Motor neuron (in vitro differentiated cells): Measurements from ENCODE around the gene POLR2A. TPM values are rescaled to one million over a fixed set of nuclear protein-coding genes. Genes with fewer than 3 reads are reported as not detected.
"Not testable (repeated sequence)": the region's sequence is repeated elsewhere in the genome, so short reads cannot be mapped to it uniquely, and the experiment has no call there.

Experiments
- ATAC-seq, 8 experiments: fragments of 200-7000 bp; cut with Tn5 transposase; replicated peaks in 6 of 8; 2 replicates each; pipeline ENCODE4 v1.8.0; 2021; ENCODE audit warnings: mild to moderate bottlenecking in 8 of 8, moderate library complexity in 8 of 8
- H3K27ac ChIP-seq, 2 donors: fragments of 250-450 bp; sonication (Bioruptor Pico); 2 replicates each; pipeline ENCODE4 v1.9.0; 2021; ENCODE audit warnings: antibody characterized with exemption in 2 of 2, mild to moderate bottlenecking in 2 of 2, moderate library complexity in 1 of 2
- H3K4me1 ChIP-seq, 2 donors: fragments of 250-450 bp; sonication (Bioruptor Pico); replicated peaks in 1 of 2; 2 replicates each; pipeline ENCODE4 v1.6.1; 2021; ENCODE audit warnings: antibody characterized with exemption in 2 of 2, mild to moderate bottlenecking in 2 of 2, moderate library complexity in 1 of 2
- H3K4me3 ChIP-seq, 5 donors: fragments of 250-450 bp; sonication (Bioruptor Pico); 2 replicates each; pipeline ENCODE4 v1.9.0; 2021; ENCODE audit warnings: antibody characterized with exemption in 5 of 5, mild to moderate bottlenecking in 5 of 5, moderate library complexity in 4 of 5
- WGBS, 10 experiments: fragments of 450-650 bp; shearing (Covaris generic); methylation state at CpG; one replicate each; pipeline ENCODE4 v1.0.0; 2022; 5-methylcytosine and 5-hydroxymethylcytosine counted together
- in situ Hi-C, 9 experiments: fragments of 400-800 bp; cut with MboI; loops; one replicate each; pipeline ENCODE4 v1.15.0; 2021; ENCODE audit warnings: low sequenced_read_pairs in 9 of 9, low pct_unique_long_range_greater_than_20kb in 2 of 9; ENCODE audit not compliant: unreplicated experiment in 9 of 9
- total RNA-seq, 8 experiments: library from RNA; unstranded; fragments of 300-600 nt; gene quantifications; 2 replicates each; pipeline versions ENCODE4 v1.2.3 to v1.2.4, GENCODE V29; 2022

POLR2A gene
- total RNA-seq, 8 experiments from 2014 or later, result 26.0 to 137 (median 43.8) TPM

- Histone ChIP-seq H3K4me3 (no peak overlapping the region), H3K4me1 (peaks cover 7 to 11% of the 10 kb centered on the region in 2 donors), H3K27ac (no peak overlapping the region)
- ATAC-seq, result peak in 2 of 8 experiments; percentile 8 to 10
- in situ Hi-C loops, result no loop called here
- WGBS, 10 experiments, result 80 to 100% (median 100%) methylated on average over 1 to 3 of the region's 33 CpGs; no CpG with 5 or more reads in 5 of the 10 experiments
Observed at GRCh38 chr17:7465597-7466275, 18.4 kb upstream of the POLR2A start.

- Histone ChIP-seq H3K27ac (no peak overlapping the region), H3K4me1 (peaks cover 7 to 11% of the 10 kb centered on the region in 2 donors), H3K4me3 (no peak overlapping the region)
- WGBS, 10 experiments, result no CpG with 5 or more reads among the region's 9 CpGs
- no peak for ATAC-seq
- in situ Hi-C loops, result no loop called here
Observed at GRCh38 chr17:7466318-7466638, 17.9 kb upstream of the POLR2A start.

DNA sequence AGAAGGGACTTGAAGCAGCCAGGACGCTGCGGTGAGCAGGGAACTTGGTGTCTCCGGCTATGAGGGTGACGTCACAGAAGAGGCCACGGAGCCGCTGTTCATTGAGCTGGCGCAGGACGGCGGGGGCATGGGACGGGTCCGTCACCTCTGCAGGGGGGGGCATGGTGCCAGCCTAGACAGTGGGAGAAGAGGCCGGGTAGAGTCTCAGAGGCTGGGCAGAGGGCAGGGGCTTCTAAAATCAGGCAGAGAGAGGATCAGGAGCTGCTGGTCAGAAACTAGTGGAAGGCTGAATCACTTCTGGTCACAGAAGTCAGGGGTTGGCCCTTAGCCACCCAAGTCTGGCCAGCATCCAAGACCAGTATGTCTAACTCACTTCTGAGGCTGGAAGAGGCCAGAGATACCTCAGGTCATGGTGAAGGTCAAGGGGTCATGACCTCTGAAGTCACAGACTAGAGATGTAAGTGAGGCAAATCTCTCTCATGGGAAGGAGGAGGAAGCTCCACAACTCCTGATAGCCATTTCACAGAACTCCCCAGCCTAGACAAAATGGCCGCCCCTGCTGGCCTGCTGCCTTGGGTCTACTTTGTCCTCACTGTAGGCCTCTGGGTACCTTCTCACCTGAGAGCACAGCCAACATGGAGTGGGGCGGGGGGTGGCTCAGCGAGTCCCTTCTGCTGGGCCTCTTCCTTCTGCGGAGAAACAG, 17.4 kb upstream of the POLR2A start:
- peak overlapping the region in 1 of 2 donors; percentile 36 for H3K27ac ChIP-seq
- H3K4me1 ChIP-seq, result peaks cover 7 to 11% of the 10 kb centered on the region in 2 donors
- in situ Hi-C loops, result no loop called here
- H3K4me3 ChIP-seq, result no peak overlapping the region
- ATAC-seq, result peak in 1 of 8 experiments; percentile 38
- 60 to 100% (median 84%) methylated on average over 1 to 5 of the region's 16 CpGs; no CpG with 5 or more reads in 4 of the 10 experiments for WGBS, 10 experiments

DNA sequence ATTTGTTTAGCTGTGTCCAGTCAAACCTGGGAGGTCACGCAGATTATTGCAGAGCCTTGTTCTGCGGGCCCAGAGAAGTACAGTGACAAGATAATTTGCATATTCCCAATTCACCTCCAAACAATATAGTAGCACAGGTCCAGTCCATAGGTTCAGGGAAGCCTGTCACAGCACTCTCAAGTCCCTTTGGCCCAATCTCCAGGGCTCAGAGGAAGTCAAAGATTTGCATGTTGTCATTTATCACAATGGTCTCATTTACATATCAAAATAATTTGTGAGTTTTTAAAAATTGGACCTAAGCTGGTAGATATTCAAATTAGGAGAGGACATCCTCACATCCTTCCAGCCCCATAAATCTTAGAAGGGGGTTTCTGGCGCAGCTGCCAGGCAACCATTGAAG, 16.7 kb upstream of the POLR2A start:
- Histone ChIP-seq H3K27ac (no peak overlapping the region), H3K4me1 (peaks cover 7 to 11% of the 10 kb centered on the region in 2 donors), H3K4me3 (no peak overlapping the region)
- WGBS, 10 experiments, result 44 to 100% (median 81%) methylated on average over 1 to 3 of the region's 3 CpGs; no CpG with 5 or more reads in 4 of the 10 experiments
- no peak for ATAC-seq
- in situ Hi-C loops, result no loop called here

GRCh38 chr17:7468290-7468689, 15.9 kb upstream of the POLR2A start:
- Histone ChIP-seq H3K4me1 (peaks cover 7 to 11% of the 10 kb centered on the region in 2 donors), H3K27ac (no peak overlapping the region), H3K4me3 (no peak overlapping the region)
- 85 to 100% (median 93%) methylated on average over 2 to 7 of the region's 11 CpGs; no CpG with 5 or more reads in 3 of the 10 experiments for WGBS, 10 experiments
- in situ Hi-C loops, result no loop called here
- no peak for ATAC-seq

DNA sequence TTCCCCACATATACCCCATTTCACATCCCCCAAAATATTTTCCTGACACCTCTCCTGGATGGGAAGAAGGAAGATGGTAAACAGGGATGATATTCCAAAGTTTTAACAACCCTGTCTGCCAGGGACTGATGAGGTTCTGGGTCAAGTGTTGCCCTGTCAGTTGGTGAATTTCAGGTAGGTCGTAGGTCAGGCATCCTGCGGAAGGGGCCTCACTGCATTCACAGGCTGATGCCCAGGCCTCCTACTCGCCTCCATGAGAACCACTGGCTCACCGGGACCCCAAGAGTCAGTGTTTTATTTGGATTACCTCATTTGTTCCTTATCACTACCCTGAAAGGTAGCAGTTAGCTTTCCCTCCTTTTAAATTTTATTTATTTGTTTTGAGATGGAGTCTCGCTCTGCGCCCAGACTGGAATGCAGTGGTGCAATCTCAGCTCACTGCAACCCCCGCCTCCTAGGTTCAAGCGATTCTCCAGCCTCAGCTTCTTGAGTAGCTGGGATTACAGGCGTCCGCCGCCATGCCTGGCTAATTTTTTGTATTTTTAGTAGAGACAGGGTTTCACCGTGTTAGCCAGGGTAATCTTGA, 15.3 kb upstream of the POLR2A start:
- WGBS, 10 experiments, result 81 to 100% (median 93%) methylated on average over 1 to 9 of the region's 12 CpGs; no CpG with 5 or more reads in 4 of the 10 experiments
- Histone ChIP-seq H3K27ac (no peak overlapping the region), H3K4me1 (peaks cover 7 to 11% of the 10 kb centered on the region in 2 donors), H3K4me3 (no peak overlapping the region)
- ATAC-seq, result no peak
- in situ Hi-C loops, result no loop called here

DNA sequence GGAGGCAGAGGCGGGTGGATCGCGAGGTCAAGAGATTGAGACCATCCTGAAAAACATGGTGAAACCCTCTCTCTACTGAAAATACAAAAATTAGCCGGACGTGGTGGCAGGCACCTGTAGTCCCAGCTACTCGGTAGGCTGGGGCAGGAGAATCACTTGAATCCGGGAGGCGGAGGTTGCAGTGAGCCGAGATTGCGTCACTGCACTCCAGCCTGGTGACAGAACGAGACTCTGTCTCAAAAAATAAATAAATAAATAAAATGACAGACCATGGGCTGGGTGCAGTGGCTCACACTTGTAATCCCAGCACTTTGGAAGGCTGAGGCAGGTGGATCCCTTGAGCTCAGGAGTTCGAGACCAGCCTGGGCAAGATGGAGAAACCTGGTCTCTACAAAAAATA, 14.3 kb upstream of the POLR2A start:
- H3K27ac ChIP-seq, ATAC-seq, in situ Hi-C loops: not testable (repeated sequence)

DNA sequence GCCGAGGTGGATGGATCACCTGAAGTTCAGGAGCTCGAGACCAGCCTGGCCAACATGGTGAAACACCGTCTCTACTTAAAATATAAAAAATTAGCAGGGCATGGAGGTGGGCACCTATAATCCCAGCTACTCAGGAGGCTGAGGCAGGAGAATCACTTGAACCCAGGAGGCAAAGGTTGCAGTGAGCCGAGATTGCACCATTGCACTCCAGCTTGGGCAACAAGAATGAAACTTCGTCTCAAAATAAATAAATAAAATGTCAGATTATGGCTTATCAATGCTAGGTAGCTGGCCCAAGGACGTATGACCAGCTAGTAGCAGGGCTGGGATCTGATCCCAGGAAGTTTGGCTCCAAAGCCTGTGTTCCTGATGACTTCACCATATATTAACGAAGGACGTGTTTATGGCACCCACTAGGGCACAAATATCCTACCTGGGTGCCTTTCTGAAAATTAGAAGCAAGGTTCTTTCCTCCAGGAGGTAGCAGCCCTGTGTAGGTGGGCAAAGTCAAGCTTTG, 13.7 kb upstream of the POLR2A start:
- ATAC-seq, H3K4me3 ChIP-seq, H3K27ac ChIP-seq, in situ Hi-C loops: not testable (repeated sequence)
- peaks cover 7 to 11% of the 10 kb centered on the region in 2 donors for H3K4me1 ChIP-seq
- WGBS, 10 experiments, result 66 to 100% (median 90%) methylated on average over 1 to 8 of the region's 8 CpGs; no CpG with 5 or more reads in 1 of the 10 experiments

More for the DNA sequence above, 14.3 kb upstream of the POLR2A start:
- peaks cover 7 to 11% of the 10 kb centered on the region in 2 donors for H3K4me1 ChIP-seq
- H3K4me3 ChIP-seq, result not testable (repeated sequence)
- 89 to 100% (median 98%) methylated on average over 1 to 12 of the region's 12 CpGs; no CpG with 5 or more reads in 2 of the 10 experiments for WGBS, 10 experiments

- in situ Hi-C loops, result no loop called here
- Histone ChIP-seq H3K27ac (no peak overlapping the region), H3K4me3 (no peak overlapping the region), H3K4me1 (peaks cover 7 to 11% of the 10 kb centered on the region in 2 donors)
- WGBS, 10 experiments, result 83 to 100% (median 83%) methylated on average over 1 to 2 of the region's 2 CpGs; no CpG with 5 or more reads in 7 of the 10 experiments
- ATAC-seq, result no peak
Observed at GRCh38 chr17:7471729-7472128, 12.4 kb upstream of the POLR2A start.

DNA sequence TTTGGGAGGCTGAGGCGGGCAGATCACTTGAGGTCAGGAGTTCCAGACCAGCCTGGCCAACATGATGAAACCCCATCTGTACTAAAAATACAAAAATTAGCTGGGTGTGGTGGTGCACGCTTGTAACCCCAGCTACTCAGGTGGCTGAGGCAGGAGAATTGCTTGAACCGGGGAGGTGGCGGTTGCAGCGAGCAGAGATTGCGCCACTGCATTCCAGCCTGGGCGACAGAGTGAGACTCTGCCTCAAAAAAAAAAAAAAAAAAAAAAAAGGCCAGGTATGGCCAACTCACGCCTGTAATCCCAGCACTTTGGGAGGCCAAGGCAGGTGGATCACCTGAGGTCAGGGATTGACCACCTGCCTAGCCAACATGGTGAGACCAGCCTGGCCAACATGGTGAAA, 9.4 kb upstream of the POLR2A start:
- ATAC-seq, in situ Hi-C loops, H3K27ac ChIP-seq, H3K4me3 ChIP-seq: not testable (repeated sequence)
- H3K4me1 ChIP-seq, result peaks cover 5 to 12% of the 10 kb centered on the region in 2 donors
- 79 to 100% (median 100%) methylated on average over 1 to 5 of the region's 8 CpGs; no CpG with 5 or more reads in 4 of the 10 experiments for WGBS, 10 experiments

DNA sequence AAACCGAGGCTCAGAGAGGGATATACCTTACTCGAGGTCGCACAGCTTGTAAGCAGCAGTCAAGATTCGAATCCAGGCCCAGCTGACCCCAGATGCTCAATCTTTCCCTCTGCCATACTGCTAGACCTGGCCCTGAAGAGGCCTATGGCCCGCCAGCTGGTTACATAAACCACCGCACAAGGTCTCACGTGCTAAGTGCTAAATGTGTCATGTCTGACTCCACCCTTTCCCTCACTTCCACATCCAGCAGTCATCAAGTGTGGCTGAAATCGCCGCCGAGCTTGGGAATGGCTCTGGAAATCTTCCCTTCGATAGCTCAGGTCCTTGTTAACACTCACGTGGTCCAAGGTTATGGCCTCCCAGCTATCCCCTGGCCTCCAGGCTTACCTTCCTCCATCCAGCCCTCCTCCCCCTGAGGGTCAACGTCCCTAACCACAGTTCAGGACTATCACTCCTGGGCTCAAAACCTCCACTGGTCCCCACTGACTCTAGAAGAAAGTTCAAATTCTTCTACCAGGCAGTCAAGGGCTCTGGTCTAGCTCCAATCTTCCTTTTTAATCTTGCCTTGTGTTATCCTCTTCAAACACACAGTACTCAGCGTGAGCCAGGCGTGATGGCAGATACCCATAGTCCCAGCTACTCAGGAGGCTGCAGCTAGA, 8.3 kb upstream of the POLR2A start:
- in situ Hi-C loops, result no loop called here
- H3K27ac ChIP-seq, result no peak overlapping the region
- 39 to 92% (median 64%) methylated on average over 3 to 10 of the region's 15 CpGs; no CpG with 5 or more reads in 3 of the 10 experiments for WGBS, 10 experiments

DNA sequence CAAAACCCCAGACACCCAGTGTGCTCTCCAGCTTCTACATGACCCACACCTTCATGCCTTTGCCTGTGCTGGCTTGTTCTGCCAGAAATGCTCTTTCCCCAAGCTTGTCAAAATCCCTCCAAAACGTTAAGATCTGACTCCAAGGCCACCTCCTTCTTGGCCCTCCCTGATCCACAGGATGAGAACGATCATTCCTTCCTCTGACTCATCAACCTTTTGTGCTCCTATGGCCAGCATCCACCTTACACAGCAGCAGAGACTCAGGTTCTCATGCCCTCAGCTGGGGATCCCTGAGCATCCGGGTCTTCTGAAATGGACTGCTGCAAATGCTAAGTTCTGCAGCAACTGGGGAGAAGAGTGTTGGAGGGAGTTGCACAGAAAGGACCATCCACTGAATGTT, 7.7 kb upstream of the POLR2A start:
- H3K27ac ChIP-seq, result no peak overlapping the region
- WGBS, 10 experiments, result 7 to 100% (median 51%) methylated on average over 1 to 3 of the region's 3 CpGs; no CpG with 5 or more reads in 2 of the 10 experiments
- no peak overlapping the region for H3K4me3 ChIP-seq
- no peak for ATAC-seq
- in situ Hi-C loops, result no loop called here
- peaks cover 14 to 28% of the 10 kb centered on the region in 2 donors for H3K4me1 ChIP-seq

More for the DNA sequence above, 8.3 kb upstream of the POLR2A start:
- H3K4me1 ChIP-seq, result peaks cover 14 to 22% of the 10 kb centered on the region in 2 donors
- H3K4me3 ChIP-seq, result no peak overlapping the region
- ATAC-seq, result peak in 2 of 8 experiments; percentile 10 to 13
